CD4-positive, alpha-beta memory T cell (primary cell): ENCODE results near the gene ITPK1. TPM values are rescaled to one million over a fixed set of nuclear protein-coding genes. Genes with fewer than 3 reads are reported as not detected.

Experiments
- CTCF ChIA-PET: fragments of 350-600 bp; sonication (Branson Sonifier 250); formaldehyde crosslinking; loops from one replicate; lab custom pipeline; 2021; ENCODE audit warnings: inconsistent platforms; ENCODE audit not compliant: partially characterized antibody; lab: Charles Lee
- POLR2A ChIA-PET: fragments of 350-600 bp; sonication (Branson Sonifier 250); formaldehyde crosslinking; loops from one replicate; lab custom pipeline; 2021; ENCODE audit not compliant: partially characterized antibody; lab: Charles Lee
- DNase-seq, 5 donors: peaks; one replicate each; pipeline versions ENCODE4 v3.0.0 to v3.0.0-alpha.2; 2020 to 2022; ENCODE audit warnings: mixed read lengths in 1 of 5
- H3K27ac ChIP-seq: one replicate; pipeline ENCODE4 v1.7.0; 2013; ENCODE audit warnings: low read depth, low read length
- H3K27me3 ChIP-seq: 2 replicates; pipeline ENCODE4 v1.7.0; 2013; ENCODE audit warnings: mild to moderate bottlenecking, low read length, moderate library complexity; ENCODE audit not compliant: insufficient read depth
- H3K36me3 ChIP-seq: 2 replicates; pipeline ENCODE4 v1.7.0; 2013; ENCODE audit warnings: mild to moderate bottlenecking, low read length, moderate library complexity; ENCODE audit not compliant: insufficient read depth
- H3K4me1 ChIP-seq: 2 replicates; pipeline ENCODE4 v1.7.0; 2013; ENCODE audit warnings: mild to moderate bottlenecking, low read length, moderate library complexity; ENCODE audit not compliant: insufficient read depth
- H3K4me3 ChIP-seq, 2 donors: one replicate each; pipeline ENCODE4 v1.7.0; 2013; ENCODE audit warnings: low read length in 2 of 2, mild to moderate bottlenecking in 1 of 2
- H3K9me3 ChIP-seq, 2 donors: one replicate each; pipeline ENCODE4 v1.7.0; 2013; ENCODE audit warnings: low read length in 2 of 2, control low read depth in 1 of 2; ENCODE audit not compliant: control insufficient read depth in 1 of 2
- H3K27ac Mint-ChIP-seq, 7 donors: one replicate each; pipeline ENCODE4 v1.8.0; 2020 to 2021; ENCODE audit warnings: mixed read lengths in 7 of 7, mild to moderate bottlenecking in 6 of 7, inconsistent platforms in 3 of 7, moderate library complexity in 3 of 7
- H3K27me3 Mint-ChIP-seq, 2 donors: one replicate each; pipeline ENCODE4 v1.8.0; 2020 to 2021; ENCODE audit warnings: mixed read lengths in 2 of 2
- H3K36me3 Mint-ChIP-seq, 2 donors: one replicate each; pipeline ENCODE4 v1.8.0; 2020 to 2021; ENCODE audit warnings: mixed read lengths in 2 of 2, inconsistent platforms in 1 of 2, mild to moderate bottlenecking in 1 of 2
- H3K4me1 Mint-ChIP-seq, 4 donors: one replicate each; pipeline ENCODE4 v1.8.0; 2020 to 2021; ENCODE audit warnings: mixed read lengths in 4 of 4, mild to moderate bottlenecking in 1 of 4
- H3K4me3 Mint-ChIP-seq, 8 donors: one replicate each; pipeline ENCODE4 v1.8.0; 2020 to 2021; ENCODE audit warnings: mixed read lengths in 8 of 8, mild to moderate bottlenecking in 7 of 8, moderate library complexity in 6 of 8, inconsistent platforms in 3 of 8
- H3K9me3 Mint-ChIP-seq, 8 donors: one replicate each; pipeline ENCODE4 v1.8.0; 2020 to 2021; ENCODE audit warnings: mixed read lengths in 8 of 8, mild to moderate bottlenecking in 5 of 8, inconsistent platforms in 3 of 8, moderate library complexity in 1 of 8
- intact Hi-C: fragments of 100-400 bp; cut with micrococcal nuclease; formaldehyde crosslinking; loops from one replicate; pipeline ENCODE4 v1.15.1; 2023
- polyA plus RNA-seq, 2 donors: library from polyadenylated mRNA; unstranded; fragments of 300-500 nt; fragmentation: Illumina TruSeq; gene quantifications; one replicate each; pipeline ENCODE4 v1.2.3, GENCODE V29; 2021
- total RNA-seq, 2 experiments: library from RNA; stranded (reverse); gene quantifications; one replicate each; pipeline ENCODE4 v1.2.3, GENCODE V29; 2021

ITPK1 gene
- total and polyA plus RNA-seq, 4 experiments from 2014 or later: 12.5 to 30.0 (median 26.9) TPM

DNA sequence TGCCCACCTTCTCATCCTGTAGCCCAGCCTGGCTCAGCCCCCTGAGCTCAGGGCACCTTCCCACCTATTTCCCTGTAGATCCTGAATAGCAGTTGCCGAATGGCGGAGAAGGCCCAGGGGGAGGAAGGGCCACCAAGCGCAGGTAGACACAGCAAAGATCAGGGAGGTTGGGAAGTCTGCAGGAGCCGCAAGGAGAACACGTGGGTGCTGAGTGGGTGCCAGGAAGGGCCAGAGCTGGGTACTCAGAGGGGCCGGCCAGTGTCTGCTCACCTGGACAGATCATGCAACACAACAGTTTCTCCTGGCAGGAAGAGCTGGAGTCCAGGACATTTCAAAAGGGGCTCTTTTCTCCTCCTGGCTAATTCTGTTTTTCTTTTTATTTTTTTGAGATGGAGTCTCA, 162.2 kb downstream of the ITPK1 start:
- Histone ChIP-seq H3K27me3 (no peaks in the 10 kb centered on the region), H3K36me3 (peaks cover 6% of the 10 kb centered on the region), H3K9me3 (no peaks in the 10 kb centered on the region), H3K4me1 (no peaks in the 10 kb centered on the region), H3K4me3 (no peak overlapping the region), H3K27ac (no peak overlapping the region)
- no peak overlapping the region for H3K4me3 Mint-ChIP-seq
- DNase-seq: no peak
- ChIA-PET CTCF (interaction anchor here (0.9 to 5.4 kb wide), 6 partner anchors 9 to 266 kb away, joined by 3 to 36 read pairs (median 6); no protein-coding TSS in a partner anchor), POLR2A (interaction anchor here (0.5 kb wide), 1 partner anchor 159 kb away, joined by 3 read pairs; no protein-coding TSS in a partner anchor)
- intact Hi-C loops: loop anchor here (5.0 kb wide), 1 partner anchor 954 kb away; no protein-coding TSS in a partner anchor
- no peak overlapping the region for H3K27ac Mint-ChIP-seq
- H3K9me3 Mint-ChIP-seq: no peaks in the 10 kb centered on the region
- no peaks in the 10 kb centered on the region for H3K27me3 Mint-ChIP-seq
- H3K4me1 Mint-ChIP-seq: peaks cover 3 to 9% (median 5%) of the 10 kb centered on the region in 4 donors
- peaks cover 14 to 40% of the 10 kb centered on the region in 2 donors for H3K36me3 Mint-ChIP-seq

- Histone ChIP-seq H3K27me3 (no peaks in the 10 kb centered on the region), H3K36me3 (no peaks in the 10 kb centered on the region), H3K9me3 (no peaks in the 10 kb centered on the region), H3K4me1 (no peaks in the 10 kb centered on the region), H3K4me3 (no peak overlapping the region), H3K27ac (no peak overlapping the region)
- no peaks in the 10 kb centered on the region for H3K9me3 Mint-ChIP-seq
- no peak overlapping the region for H3K4me3 Mint-ChIP-seq
- ChIA-PET POLR2A (no interaction called here), CTCF (interaction anchor here (0.6 to 5.4 kb wide), 15 partner anchors 8 to 267 kb away, joined by 3 to 36 read pairs (median 5); no protein-coding TSS in a partner anchor)
- DNase-seq: no peak
- H3K27ac Mint-ChIP-seq: no peak overlapping the region
- intact Hi-C loops: loop anchor here (1.0 to 5.0 kb wide), 3 partner anchors 160 to 955 kb away; no protein-coding TSS in a partner anchor
- H3K36me3 Mint-ChIP-seq: peaks cover 17 to 36% of the 10 kb centered on the region in 2 donors
- peaks cover 3 to 9% (median 5%) of the 10 kb centered on the region in 4 donors for H3K4me1 Mint-ChIP-seq
- H3K27me3 Mint-ChIP-seq: no peaks in the 10 kb centered on the region
Measured at GRCh38 chr14:92952481-92953298, 163.0 kb downstream of the ITPK1 start.

DNA sequence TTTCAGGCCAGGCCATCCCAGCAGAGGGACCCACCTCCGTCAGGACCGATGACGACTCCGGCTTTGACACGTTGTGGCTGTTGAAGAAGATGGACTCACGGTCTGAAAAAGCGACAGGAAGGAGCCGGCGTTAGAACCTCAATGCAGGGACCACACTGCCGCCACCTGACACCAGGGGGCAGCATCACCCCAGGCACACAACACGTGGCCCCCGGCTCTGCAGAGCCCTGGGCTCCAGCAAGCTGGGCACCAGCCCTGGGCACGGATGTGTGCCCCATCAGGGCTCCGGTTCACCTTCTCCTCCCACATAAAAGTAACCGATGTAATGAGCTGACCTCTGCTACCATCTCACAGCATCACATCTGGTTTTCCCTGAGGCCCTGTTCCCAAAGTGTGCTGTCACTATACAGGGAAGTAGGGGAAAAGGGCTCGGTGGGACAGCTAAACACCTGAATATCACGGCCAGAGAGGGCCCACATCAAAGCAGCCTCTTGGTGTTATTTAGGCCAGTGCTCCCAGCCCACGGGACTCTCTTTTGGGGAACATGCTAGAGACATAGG, 163.7 kb downstream of the ITPK1 start:
- Mint-ChIP-seq H3K9me3 (peaks cover 0 to 2% (median 0%) of the 10 kb centered on the region in 8 donors), H3K4me1 (peaks cover 3 to 9% (median 5%) of the 10 kb centered on the region in 4 donors), H3K36me3 (peaks cover 19 to 33% of the 10 kb centered on the region in 2 donors), H3K4me3 (no peak overlapping the region), H3K27ac (peak overlapping the region in 4 of 7 donors; percentile 17 to 25 (median 23)), H3K27me3 (no peaks in the 10 kb centered on the region)
- Histone ChIP-seq H3K27me3 (no peaks in the 10 kb centered on the region), H3K4me1 (no peaks in the 10 kb centered on the region), H3K36me3 (no peaks in the 10 kb centered on the region), H3K4me3 (no peak overlapping the region), H3K27ac (no peak overlapping the region), H3K9me3 (no peaks in the 10 kb centered on the region)
- intact Hi-C loops: loop anchor here (1.0 to 5.0 kb wide), 3 partner anchors 160 to 955 kb away; no protein-coding TSS in a partner anchor
- ChIA-PET CTCF (interaction anchor here (0.5 to 5.4 kb wide), 13 partner anchors 8 to 267 kb away, joined by 3 to 36 read pairs (median 5); no protein-coding TSS in a partner anchor), POLR2A (no interaction called here)
- peak; percentile 66 to 76 (median 70) for DNase-seq

DNA sequence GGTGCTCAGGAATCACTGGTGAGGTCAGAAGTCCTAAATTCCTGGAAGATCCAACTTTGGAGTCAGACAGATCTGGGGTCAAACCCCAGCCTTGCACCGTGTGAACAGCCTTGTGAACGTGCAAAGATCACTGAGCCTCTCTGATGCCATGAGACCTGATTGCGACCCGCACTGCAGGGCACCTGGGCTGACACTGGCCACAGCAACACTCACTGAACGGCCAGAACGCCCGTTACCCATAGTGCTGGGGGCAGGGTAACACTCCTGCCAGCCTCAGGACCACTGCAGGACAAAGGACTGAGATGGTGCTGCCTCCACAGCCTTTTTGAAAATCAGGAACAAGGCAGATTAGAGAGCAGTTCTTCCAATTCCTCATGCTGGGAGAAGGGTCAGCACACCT, 164.5 kb downstream of the ITPK1 start:
- Mint-ChIP-seq H3K27me3 (no peaks in the 10 kb centered on the region), H3K27ac (no peak overlapping the region), H3K36me3 (peaks cover 14 to 32% of the 10 kb centered on the region in 2 donors), H3K4me1 (peaks cover 3 to 9% (median 5%) of the 10 kb centered on the region in 4 donors), H3K9me3 (peaks cover 0 to 2% (median 0%) of the 10 kb centered on the region in 8 donors), H3K4me3 (no peak overlapping the region)
- intact Hi-C loops: loop anchor here (5.0 kb wide), 1 partner anchor 956 kb away; no protein-coding TSS in a partner anchor
- Histone ChIP-seq H3K4me3 (no peak overlapping the region), H3K36me3 (no peaks in the 10 kb centered on the region), H3K27ac (no peak overlapping the region), H3K4me1 (no peaks in the 10 kb centered on the region), H3K27me3 (no peaks in the 10 kb centered on the region), H3K9me3 (no peaks in the 10 kb centered on the region)
- no peak for DNase-seq
- ChIA-PET POLR2A (no interaction called here), CTCF (interaction anchor here (0.5 to 5.4 kb wide), 7 partner anchors 9 to 268 kb away, joined by 3 to 36 read pairs (median 5); no protein-coding TSS in a partner anchor)

- DNase-seq: no peak
- H3K27me3 Mint-ChIP-seq: no peaks in the 10 kb centered on the region
- H3K27ac Mint-ChIP-seq: no peak overlapping the region
- Histone ChIP-seq H3K36me3 (no peaks in the 10 kb centered on the region), H3K4me1 (no peaks in the 10 kb centered on the region), H3K4me3 (no peak overlapping the region), H3K27me3 (no peaks in the 10 kb centered on the region), H3K27ac (no peak overlapping the region), H3K9me3 (no peaks in the 10 kb centered on the region)
- peaks cover 3 to 9% (median 5%) of the 10 kb centered on the region in 4 donors for H3K4me1 Mint-ChIP-seq
- POLR2A ChIA-PET: no interaction called here
- peaks cover 15 to 32% of the 10 kb centered on the region in 2 donors for H3K36me3 Mint-ChIP-seq
- CTCF ChIA-PET: interaction anchor here (5.4 kb wide), 1 partner anchor 188 kb away, joined by 36 read pairs; no protein-coding TSS in a partner anchor
- intact Hi-C loops: loop anchor here (5.0 kb wide), 1 partner anchor 957 kb away; no protein-coding TSS in a partner anchor
- no peak overlapping the region for H3K4me3 Mint-ChIP-seq
- peaks cover 0 to 2% (median 0%) of the 10 kb centered on the region in 8 donors for H3K9me3 Mint-ChIP-seq
Measured at GRCh38 chr14:92950773-92951172, 165.0 kb downstream of the ITPK1 start.

DNA sequence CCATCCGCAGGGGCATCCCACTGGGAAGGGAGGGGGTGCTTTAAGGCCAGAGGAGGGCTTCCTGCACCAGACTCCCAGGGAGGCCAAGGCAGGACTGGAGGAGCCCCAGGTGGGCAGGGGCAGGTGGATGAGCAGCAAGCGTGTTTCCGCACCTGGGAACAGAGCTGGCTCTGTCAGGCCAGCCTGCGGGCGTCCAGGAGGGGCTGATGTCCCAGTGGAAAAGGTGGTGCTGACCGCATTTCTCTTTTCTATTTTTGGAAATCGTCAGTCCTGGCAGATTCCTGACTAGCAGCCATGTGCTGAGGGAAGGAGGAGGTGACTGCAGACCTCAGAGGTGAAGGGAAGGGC, 165.6 kb downstream of the ITPK1 start:
- H3K27ac ChIP-seq: no peak overlapping the region
- H3K36me3 ChIP-seq: no peaks in the 10 kb centered on the region
- ChIA-PET CTCF (interaction anchor here (5.4 kb wide), 1 partner anchor 188 kb away, joined by 36 read pairs; no protein-coding TSS in a partner anchor), POLR2A (no interaction called here)
- no peak for DNase-seq
- H3K27me3 Mint-ChIP-seq: no peaks in the 10 kb centered on the region
- intact Hi-C loops: loop anchor here (5.0 kb wide), 1 partner anchor 957 kb away; no protein-coding TSS in a partner anchor
- H3K4me1 Mint-ChIP-seq: peaks cover 3 to 9% (median 5%) of the 10 kb centered on the region in 4 donors
- H3K4me3 Mint-ChIP-seq: no peak overlapping the region
- H3K27ac Mint-ChIP-seq: no peak overlapping the region
- H3K4me1 ChIP-seq: no peaks in the 10 kb centered on the region
- H3K27me3 ChIP-seq: no peaks in the 10 kb centered on the region
- H3K9me3 Mint-ChIP-seq: peaks cover 0 to 2% (median 0%) of the 10 kb centered on the region in 8 donors
- no peak overlapping the region for H3K4me3 ChIP-seq
- peaks cover 15 to 31% of the 10 kb centered on the region in 2 donors for H3K36me3 Mint-ChIP-seq
- no peaks in the 10 kb centered on the region for H3K9me3 ChIP-seq
